ENCODE measurements around the gene ZNF584.
"Not testable (repeated sequence)": the region's sequence is repeated elsewhere in the genome, so short reads cannot be mapped to it uniquely, and the experiment has no call there.

The ZNF584 gene

GRCh38 chr19:58367698-58368454, 40.6 kb upstream of the ZNF584 start:
- no peak for TF ChIP-seq CTCF (conservative IDR thresholded peaks at IDR 0.05; ENCODE audit: control insufficient read depth, insufficient read depth, low read depth, low read length)
- no peak overlapping the region for H3K4me3 ChIP-seq (ENCODE audit: control insufficient read depth, low read depth, low read length)
- DNase-seq (ENCODE audit: low read depth) = no peak

GRCh38 chr19:58368561-58369360, 39.7 kb upstream of the ZNF584 start:
- no peak overlapping the region for H3K4me3 ChIP-seq (ENCODE audit: control insufficient read depth, low read depth, low read length)
- no peak for TF ChIP-seq CTCF (conservative IDR thresholded peaks at IDR 0.05; ENCODE audit: control insufficient read depth, insufficient read depth, low read depth, low read length)
- DNase-seq (ENCODE audit: low read depth) = no peak

- no peak overlapping the region for H3K4me3 ChIP-seq (ENCODE audit: control insufficient read depth, low read depth, low read length)
- TF ChIP-seq CTCF (conservative IDR thresholded peaks at IDR 0.05; ENCODE audit: control insufficient read depth, insufficient read depth, low read depth, low read length) = peak; percentile 15
- no peak for DNase-seq (ENCODE audit: low read depth)
Measured at GRCh38 chr19:58372311-58373133, 35.9 kb upstream of the ZNF584 start.

GRCh38 chr19:58374200-58374599, 34.2 kb upstream of the ZNF584 start:
- DNase-seq (ENCODE audit: low read depth) = peak; percentile 58
- no peak overlapping the region for H3K4me3 ChIP-seq (ENCODE audit: control insufficient read depth, low read depth, low read length)
- no peak for TF ChIP-seq CTCF (conservative IDR thresholded peaks at IDR 0.05; ENCODE audit: control insufficient read depth, insufficient read depth, low read depth, low read length)

GRCh38 chr19:58376724-58377123, 31.7 kb upstream of the ZNF584 start:
- H3K4me3 ChIP-seq (ENCODE audit: control insufficient read depth, low read depth, low read length) = not testable (repeated sequence)
- DNase-seq (ENCODE audit: low read depth) = peak; percentile 34

GRCh38 chr19:58379246-58379645, 29.2 kb upstream of the ZNF584 start:
- no peak for DNase-seq (ENCODE audit: low read depth)
- no peak overlapping the region for H3K4me3 ChIP-seq (ENCODE audit: control insufficient read depth, low read depth, low read length)
- no peak for TF ChIP-seq CTCF (conservative IDR thresholded peaks at IDR 0.05; ENCODE audit: control insufficient read depth, insufficient read depth, low read depth, low read length)
